ENCODE results near the gene PKN1.

Gene PKN1

GRCh38 chr19:14428882-14429416, 4.2 kb upstream of the PKN1 start:
- TF ChIP-seq ZFX (IDR thresholded peaks at IDR 0.05) (no peak), CTCF (conservative IDR thresholded peaks at IDR 0.05) (no peak)
- H3K27ac ChIP-seq, result no peak overlapping the region

- TF ChIP-seq ZFX (IDR thresholded peaks at IDR 0.05), result no peak
- no peak for TF ChIP-seq CTCF (conservative IDR thresholded peaks at IDR 0.05)
- no peak overlapping the region for H3K27ac ChIP-seq
Observed at GRCh38 chr19:14430712-14431111, 2.4 kb upstream of the PKN1 start.

- TF ChIP-seq ZFX (IDR thresholded peaks at IDR 0.05) (peak; percentile 58; the same call in 1 of the 2 replicates), CTCF (conservative IDR thresholded peaks at IDR 0.05) (no peak)
- peak overlapping the region; percentile 88 for H3K27ac ChIP-seq
Observed at GRCh38 chr19:14433554-14434501, 722 bp downstream of the PKN1 start.

GRCh38 chr19:14434543-14435319, 1.6 kb downstream of the PKN1 start:
- peak overlapping the region; percentile 88; the same call in 1 of the 2 replicates for H3K27ac ChIP-seq
- no peak for TF ChIP-seq ZFX (IDR thresholded peaks at IDR 0.05)
- TF ChIP-seq CTCF (conservative IDR thresholded peaks at IDR 0.05), result no peak

- TF ChIP-seq CTCF (conservative IDR thresholded peaks at IDR 0.05) (no peak), ZFX (IDR thresholded peaks at IDR 0.05) (no peak)
- no peak overlapping the region for H3K27ac ChIP-seq
Observed at GRCh38 chr19:14435320-14436050, 2.4 kb downstream of the PKN1 start.

GRCh38 chr19:14437578-14438140, 4.6 kb downstream of the PKN1 start:
- TF ChIP-seq ZFX (IDR thresholded peaks at IDR 0.05) (no peak), CTCF (conservative IDR thresholded peaks at IDR 0.05) (no peak)
- H3K27ac ChIP-seq, result no peak overlapping the region

All from C4-2B (cell line).